Activated CD8-positive, alpha-beta memory T cell treated with anti-CD3 and anti-CD28 coated beads for 1 hour (primary cell): ENCODE data around the gene MYH7.

Source experiments
- DNase-seq, 2 donors: peaks; one replicate each; pipeline ENCODE4 v3.0.0-alpha.2; 2020; ENCODE audit warnings: low read depth in 1 of 2; ENCODE audit errors: extremely low read depth in 1 of 2

The MYH7 gene

GRCh38 chr14:23375527-23376251, 59.8 kb downstream of the MYH7 start:
- DNase-seq = no peak

GRCh38 chr14:23373041-23373440, 62.4 kb downstream of the MYH7 start:
- DNase-seq = no peak

GRCh38 chr14:23372509-23372908, 63.0 kb downstream of the MYH7 start, which contains the start of gene IL25:
Gene IL25, plus strand, starts transcription at chr14:23372809.
- no peak for DNase-seq

- DNase-seq = no peak
These were observed 63.6 kb downstream of the MYH7 start for GRCh38 chr14:23371865-23372264.

- no peak for DNase-seq
These were observed 65.2 kb downstream of the MYH7 start for GRCh38 chr14:23370221-23370620.

GRCh38 chr14:23366426-23366921, 69.0 kb downstream of the MYH7 start:
- DNase-seq = no peak

GRCh38 chr14:23365732-23366425, 69.6 kb downstream of the MYH7 start:
- no peak for DNase-seq

GRCh38 chr14:23365036-23365731, 70.3 kb downstream of the MYH7 start, which contains the start of gene EFS:
Gene EFS, minus strand, starts transcription at chr14:23365172. Its CDS starts 147 bp downstream, at chr14:23365025.
- no peak for DNase-seq

- no peak for DNase-seq
These were observed 71.1 kb downstream of the MYH7 start for GRCh38 chr14:23364164-23365035.
